ENCODE measurements around the gene IGFBP2. TPM values are rescaled to one million over a fixed set of nuclear protein-coding genes. Genes with fewer than 3 reads are reported as not detected.

The IGFBP2 gene
- total RNA-seq, 1 experiment from 2014 or later: 363 TPM

- H3K4me1 Mint-ChIP-seq: peaks cover 22 to 29% of the 10 kb centered on the region in 2 experiments
- peak; percentile 91 for DNase-seq
- Histone ChIP-seq H2AFZ (ENCODE audit: low read length) (no peak overlapping the region), H3K23me2 (ENCODE audit: insufficient read length, low read depth, low read length, poor library complexity, severe bottlenecking) (peaks cover 3% of the 10 kb centered on the region), H3T11ph (ENCODE audit: low read length) (no peak overlapping the region), H2BK120ac (ENCODE audit: low read depth, low read length, poor library complexity, severe bottlenecking) (no peak overlapping the region), H4K5ac (ENCODE audit: insufficient read length, low read depth, low read length) (no peak overlapping the region), H3K79me2 (ENCODE audit: insufficient read depth, low read length) (no peaks in the 10 kb centered on the region), H2BK20ac (ENCODE audit: low read depth, low read length, poor library complexity, severe bottlenecking) (no peak overlapping the region), H3K18ac (ENCODE audit: insufficient read length, low read depth, low read length) (no peak overlapping the region), H3K27me3 (ENCODE audit: insufficient read depth, low read length) (no peaks in the 10 kb centered on the region), H4K8ac (replicated peaks; ENCODE audit: insufficient read length, low read depth, low read length) (no peak overlapping the region), H3K14ac (ENCODE audit: insufficient read depth, low read length) (no peak overlapping the region), H4K91ac (ENCODE audit: insufficient read length, low read depth, low read length) (no peak overlapping the region), H3K79me1 (ENCODE audit: insufficient read depth, low read depth, low read length, poor library complexity, severe bottlenecking) (no peaks in the 10 kb centered on the region), H3K23ac (ENCODE audit: insufficient read length, low read depth, low read length) (no peak overlapping the region), H2BK15ac (ENCODE audit: low read depth, low read length) (no peak overlapping the region), H2BK5ac (ENCODE audit: insufficient read length, low read length) (no peak overlapping the region), H3K9me3 (ENCODE audit: control insufficient read depth, low read depth, low read length) (no peaks in the 10 kb centered on the region), H2BK12ac (ENCODE audit: insufficient read length, low read depth, low read length) (no peak overlapping the region), H3K56ac (ENCODE audit: insufficient read length, low read depth, low read length) (no peak overlapping the region), H3K4me2 (ENCODE audit: insufficient read depth, insufficient read length, low read length) (no peak overlapping the region), H4K20me1 (ENCODE audit: control insufficient read depth, insufficient read depth, insufficient read length) (no peaks in the 10 kb centered on the region), H2AK5ac (ENCODE audit: insufficient read length, low read length) (no peak overlapping the region), H3K4ac (ENCODE audit: low read depth, low read length) (no peak overlapping the region), H3K27ac (ENCODE audit: insufficient read length, low read depth, low read length) (no peak overlapping the region), H3K9ac (ENCODE audit: extremely low read depth, insufficient read length, low read length) (no peak overlapping the region), H3K4me1 (ENCODE audit: insufficient read depth, low read length) (peaks cover 4% of the 10 kb centered on the region; the same call in 1 of the 2 replicates)
- no peak overlapping the region; a peak in 1 of 5 replicates for H3K4me3 Mint-ChIP-seq
- no peaks in the 10 kb centered on the region for H3K9me3 Mint-ChIP-seq
- peaks cover 3% of the 10 kb centered on the region for H3K27me3 Mint-ChIP-seq (ENCODE audit: low read depth)
- TF ChIP-seq CTCF (conservative IDR thresholded peaks at IDR 0.05): peak; percentile 99
- no peak overlapping the region for H3K27ac Mint-ChIP-seq
- WGBS (ENCODE audit: extremely low coverage, insufficient read length, low lambda C conversion rate): no CpG with 5 or more reads among the region's 9 CpGs
- peaks cover 9 to 20% (median 19%) of the 10 kb centered on the region in 3 experiments for H3K36me3 Mint-ChIP-seq (ENCODE audit: insufficient read depth in 1 of 3, low read depth in 3 of 3)
Measured at GRCh38 chr2:216666461-216667233, 33.4 kb downstream of the IGFBP2 start.
